HCT116 (cell line): Measurements from ENCODE around the gene NET1. TPM values are rescaled to one million over a fixed set of nuclear protein-coding genes. Genes with fewer than 3 reads are reported as not detected.

Source experiments
- ATAC-seq: fragments of 200-7000 bp; cut with Tn5 transposase; 2 replicates; pipeline ENCODE4 v1.9.1; 2020; ENCODE audit warnings: mild to moderate bottlenecking, moderate library complexity
- BruUV-seq: library from RNA; stranded (reverse); fragments of 400-500 nt; replicated peaks from 2 replicates; lab custom pipeline; 2021; lab: Mats Ljungman, UMichigan
- CTCF ChIA-PET: fragments of 300-600 bp; sonication (Branson Sonifier 250); formaldehyde crosslinking; loops from one replicate; lab custom pipeline; 2021; ENCODE audit warnings: antibody characterized with exemption; lab: Charles Lee
- POLR2A ChIA-PET: fragments of 300-600, 350-600 bp; sonication (Branson Sonifier 250); formaldehyde crosslinking; loops from one replicate; lab custom pipeline; 2021; ENCODE audit warnings: antibody characterized with exemption; lab: Charles Lee
- RAD21 ChIA-PET, 2 experiments: fragments of 300-600 bp; sonication (Branson Sonifier 250); formaldehyde crosslinking; loops; one replicate each; lab custom pipeline; 2023; ENCODE audit warnings: low total read pairs in 2 of 2; ENCODE audit not compliant: uncharacterized antibody in 2 of 2, unreplicated experiment in 2 of 2, low non-redundant PET in 1 of 2; lab: Charles Lee
- DNase-seq: peaks from one replicate; pipeline ENCODE4 v3.0.0-alpha.2; 2010; ENCODE audit warnings: low read depth, low spot score
- H2AFZ ChIP-seq: fragments of 200-600 bp; shearing (Covaris generic), sonication (generic); 2 replicates; pipeline ENCODE4 v1.6.1; 2017; ENCODE audit warnings: low read depth, mixed run types, mixed read lengths, antibody characterized with exemption, low read length; ENCODE audit not compliant: poor library complexity, severe bottlenecking
- H3K27ac ChIP-seq: 2 replicates; pipeline ENCODE4 v1.5.1; 2012; ENCODE audit warnings: low read depth, low read length
- H3K27me3 ChIP-seq: fragments of 200-600 bp; sonication (generic); 2 replicates; pipeline ENCODE4 v1.6.1; 2016; ENCODE audit warnings: mixed run types, low read length, mixed read lengths; ENCODE audit not compliant: insufficient read depth
- H3K36me3 ChIP-seq, 2 experiments: fragments of 200-500 bp in 1 of 2; fragments of 200-600 bp in 1 of 2; sonication (Bioruptor generic) in 1 of 2; sonication (generic) in 1 of 2; 2 replicates each; pipeline versions ENCODE4 v1.5.1 to v1.6.1; 2014 to 2016; ENCODE audit warnings: low read length in 2 of 2, inconsistent platforms in 1 of 2, mixed read lengths in 1 of 2, mixed run types in 1 of 2; ENCODE audit not compliant: insufficient read depth in 2 of 2, control insufficient read depth in 1 of 2
- H3K4me1 ChIP-seq, 2 experiments: fragments of 200-600 bp in 1 of 2; sonication (generic) in 1 of 2; 2 replicates each; pipeline versions ENCODE4 v1.5.1 to v1.6.1; 2012 to 2017; ENCODE audit warnings: low read length in 2 of 2, inconsistent platforms in 1 of 2, mild to moderate bottlenecking in 1 of 2, mixed read lengths in 1 of 2, mixed run types in 1 of 2, moderate library complexity in 1 of 2; ENCODE audit not compliant: insufficient read depth in 2 of 2, control insufficient read depth in 1 of 2
- H3K4me2 ChIP-seq: fragments of 200-600 bp; sonication (generic); 2 replicates; pipeline ENCODE4 v1.6.1; 2017; ENCODE audit warnings: mixed run types, low read length, mixed read lengths
- H3K4me3 ChIP-seq, 2 experiments: fragments of 200-600 bp in 1 of 2; sonication (generic) in 1 of 2; replicated peaks in 1 of 2; 2 replicates each; pipeline ENCODE4 v1.5.1; 2011 to 2016; ENCODE audit warnings: low read length in 2 of 2, control low read depth in 1 of 2, low read depth in 1 of 2, mild to moderate bottlenecking in 1 of 2, mixed read lengths in 1 of 2, mixed run types in 1 of 2
- H3K79me2 ChIP-seq: fragments of 200-600 bp; sonication (generic); 2 replicates; pipeline ENCODE4 v1.6.1; 2017; ENCODE audit warnings: mild to moderate bottlenecking, mixed run types, low read length, moderate library complexity, mixed read lengths; ENCODE audit not compliant: insufficient read depth
- H3K9ac ChIP-seq: fragments of 200-600 bp; sonication (generic); 2 replicates; pipeline ENCODE4 v1.6.1; 2016; ENCODE audit warnings: low read length, mixed read lengths
- H3K9me2 ChIP-seq: fragments of 200-600 bp; sonication (generic), shearing (Covaris generic); 2 replicates; pipeline ENCODE4 v1.6.1; 2017; ENCODE audit warnings: mixed run types, mild to moderate bottlenecking, moderate library complexity; ENCODE audit not compliant: insufficient read depth
- H3K9me3 ChIP-seq, 2 experiments: fragments of 200-500 bp in 1 of 2; fragments of 200-600 bp in 1 of 2; sonication (Bioruptor generic) in 1 of 2; sonication (generic) in 1 of 2; 2 replicates each; pipeline ENCODE4 v1.6.1; 2014 to 2017; ENCODE audit warnings: low read length in 2 of 2, mixed read lengths in 2 of 2, inconsistent platforms in 1 of 2, low read depth in 1 of 2, mild to moderate bottlenecking in 1 of 2, mixed run types in 1 of 2, moderate library complexity in 1 of 2; ENCODE audit not compliant: control insufficient read depth in 1 of 2, insufficient read depth in 1 of 2
- H4K20me1 ChIP-seq: fragments of 200-600 bp; sonication (generic), shearing (Covaris generic); 2 replicates; pipeline ENCODE4 v1.6.1; 2017; ENCODE audit warnings: mixed run types, mild to moderate bottlenecking, moderate library complexity; ENCODE audit not compliant: insufficient read depth
- EGR1 ChIP-seq: IDR thresholded peaks from 2 replicates; pipeline ENCODE4 v1.6.1; 2012; ENCODE audit warnings: low read depth
- EZH2phosphoT487 ChIP-seq: fragments of 200-600 bp; IDR thresholded peaks from 2 replicates; pipeline ENCODE4 v1.6.1; 2018; ENCODE audit warnings: antibody characterized with exemption, borderline replicate concordance
- POLR2A ChIP-seq: IDR thresholded peaks from 2 replicates; pipeline ENCODE4 v1.7.0; 2011; ENCODE audit warnings: borderline replicate concordance; ENCODE audit not compliant: insufficient read depth, insufficient read length; ENCODE audit errors: extremely low read depth
- RAD21 ChIP-seq: IDR thresholded peaks from 2 replicates; pipeline ENCODE4 v1.6.1; 2012; ENCODE audit warnings: low read depth, mild to moderate bottlenecking
- SP1 ChIP-seq: IDR thresholded peaks from 2 replicates; pipeline ENCODE4 v1.6.1; 2012; ENCODE audit warnings: low read depth
- SRF ChIP-seq: IDR thresholded peaks from 2 replicates; pipeline ENCODE4 v1.6.1; 2012; ENCODE audit warnings: low read depth
- intact Hi-C: fragments of 100-400 bp; cut with micrococcal nuclease; formaldehyde crosslinking; loops from 2 replicates; pipeline ENCODE4 v1.10.0; 2022
- total RNA-seq: library from RNA; stranded (reverse); gene quantifications from one replicate; pipeline ENCODE4 v1.2.1, GENCODE V29; 2021; ENCODE audit not compliant: unreplicated experiment
- TF ChIP-seq, protein P1 (sequence below): IDR thresholded peaks from 2 replicates; pipeline ENCODE4 v1.6.1; 2012
- TF ChIP-seq, protein P2 (sequence below): IDR thresholded peaks from 2 replicates; pipeline ENCODE4 v1.6.1; 2011; ENCODE audit warnings: mild to moderate bottlenecking, low read length, moderate library complexity; ENCODE audit not compliant: insufficient replicate concordance; ENCODE audit errors: extremely low read depth

NET1 gene
- total RNA-seq, 1 experiment from 2014 or later, result 51.2 TPM

DNA sequence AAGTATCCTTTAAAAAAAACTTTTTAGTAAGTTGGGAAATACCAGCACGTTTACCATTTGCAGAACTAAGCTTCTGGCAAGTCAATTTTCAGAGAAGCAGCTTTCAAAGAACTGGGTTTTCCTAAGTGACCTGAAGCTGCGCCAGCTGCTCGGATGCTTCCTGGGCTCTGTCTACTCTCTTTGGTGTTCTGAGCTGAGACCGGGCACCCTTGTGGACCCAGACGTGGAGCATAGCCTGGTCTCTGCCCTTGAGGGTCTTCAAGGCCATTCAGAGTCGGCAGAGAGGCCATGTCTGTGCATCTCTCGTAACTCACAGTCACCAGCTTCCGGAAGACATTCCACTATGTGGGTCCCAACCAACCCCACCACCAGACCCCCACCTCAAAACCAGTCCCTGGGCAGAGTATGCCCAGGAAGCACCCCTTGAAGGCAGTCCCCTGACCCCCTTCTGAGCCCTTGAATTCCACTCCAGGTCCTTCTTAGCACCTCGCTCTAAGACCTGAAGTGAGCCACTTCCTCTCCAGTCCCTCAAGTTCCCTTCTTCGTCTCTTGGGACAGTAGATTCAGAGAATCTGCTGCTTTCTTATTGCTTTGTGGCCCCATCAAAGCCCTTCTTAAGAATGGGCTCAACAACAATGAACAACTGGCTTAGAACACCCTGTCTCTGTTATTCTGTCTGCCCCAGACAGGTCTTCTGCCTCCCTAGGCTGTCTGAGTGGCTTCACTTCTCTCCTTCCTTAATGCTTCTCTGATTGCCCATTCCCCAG, 78.5 kb downstream of the NET1 start:
- TF ChIP-seq, protein P1, sequence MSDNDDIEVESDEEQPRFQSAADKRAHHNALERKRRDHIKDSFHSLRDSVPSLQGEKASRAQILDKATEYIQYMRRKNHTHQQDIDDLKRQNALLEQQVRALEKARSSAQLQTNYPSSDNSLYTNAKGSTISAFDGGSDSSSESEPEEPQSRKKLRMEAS, result no peak
- TF ChIP-seq RAD21, result no peak
- no peak for TF ChIP-seq SRF
- no peak for TF ChIP-seq POLR2A
- TF ChIP-seq EZH2phosphoT487, result no peak
- TF ChIP-seq, protein P2, sequence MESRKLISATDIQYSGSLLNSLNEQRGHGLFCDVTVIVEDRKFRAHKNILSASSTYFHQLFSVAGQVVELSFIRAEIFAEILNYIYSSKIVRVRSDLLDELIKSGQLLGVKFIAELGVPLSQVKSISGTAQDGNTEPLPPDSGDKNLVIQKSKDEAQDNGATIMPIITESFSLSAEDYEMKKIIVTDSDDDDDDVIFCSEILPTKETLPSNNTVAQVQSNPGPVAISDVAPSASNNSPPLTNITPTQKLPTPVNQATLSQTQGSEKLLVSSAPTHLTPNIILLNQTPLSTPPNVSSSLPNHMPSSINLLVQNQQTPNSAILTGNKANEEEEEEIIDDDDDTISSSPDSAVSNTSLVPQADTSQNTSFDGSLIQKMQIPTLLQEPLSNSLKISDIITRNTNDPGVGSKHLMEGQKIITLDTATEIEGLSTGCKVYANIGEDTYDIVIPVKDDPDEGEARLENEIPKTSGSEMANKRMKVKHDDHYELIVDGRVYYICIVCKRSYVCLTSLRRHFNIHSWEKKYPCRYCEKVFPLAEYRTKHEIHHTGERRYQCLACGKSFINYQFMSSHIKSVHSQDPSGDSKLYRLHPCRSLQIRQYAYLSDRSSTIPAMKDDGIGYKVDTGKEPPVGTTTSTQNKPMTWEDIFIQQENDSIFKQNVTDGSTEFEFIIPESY, result no peak
- TF ChIP-seq SP1, result no peak
- no peak for TF ChIP-seq EGR1
- ChIA-PET CTCF (no interaction called here), RAD21 (no interaction called here), POLR2A (no interaction called here)
- intact Hi-C loops, result no loop called here
- no peak overlapping the region for H3K27ac ChIP-seq
- peaks cover 0 to 5% of the 10 kb centered on the region in 2 experiments; a peak in 1 of 4 replicates for H3K4me1 ChIP-seq
- H3K4me2 ChIP-seq, result no peak overlapping the region
- H3K9ac ChIP-seq, result no peak overlapping the region
- no TSS peak for BruUV-seq
- no peaks in the 10 kb centered on the region for H3K9me2 ChIP-seq
- DNase-seq (no peak), ATAC-seq (no peak)
- H4K20me1 ChIP-seq, result no peaks in the 10 kb centered on the region
- no peak overlapping the region for H2AFZ ChIP-seq
- no peaks in the 10 kb centered on the region for H3K27me3 ChIP-seq
- H3K4me3 ChIP-seq, result no peak overlapping the region
- no peaks in the 10 kb centered on the region for H3K9me3 ChIP-seq
- no peaks in the 10 kb centered on the region for H3K79me2 ChIP-seq
- no peaks in the 10 kb centered on the region for H3K36me3 ChIP-seq
